OCI-LY1 (cell line): Measurements from ENCODE around the gene ARHGAP22.

Experiments
- EZH2 ChIP-seq: fragments of 200-600 bp; sonication (generic), shearing (Covaris generic); IDR thresholded peaks from 2 replicates; pipeline ENCODE4 v1.8.0; 2017; ENCODE audit warnings: borderline replicate concordance, mixed run types, mild to moderate bottlenecking, antibody characterized with exemption, low read length, moderate library complexity, mixed read lengths
- TF ChIP-seq, protein P1 (sequence below): fragments of 200-600 bp; sonication (generic), shearing (Covaris generic); IDR thresholded peaks from 2 replicates; pipeline ENCODE4 v1.5.1; 2017; ENCODE audit warnings: mild to moderate bottlenecking, antibody characterized with exemption, low read length, moderate library complexity, mixed read lengths

DNA sequence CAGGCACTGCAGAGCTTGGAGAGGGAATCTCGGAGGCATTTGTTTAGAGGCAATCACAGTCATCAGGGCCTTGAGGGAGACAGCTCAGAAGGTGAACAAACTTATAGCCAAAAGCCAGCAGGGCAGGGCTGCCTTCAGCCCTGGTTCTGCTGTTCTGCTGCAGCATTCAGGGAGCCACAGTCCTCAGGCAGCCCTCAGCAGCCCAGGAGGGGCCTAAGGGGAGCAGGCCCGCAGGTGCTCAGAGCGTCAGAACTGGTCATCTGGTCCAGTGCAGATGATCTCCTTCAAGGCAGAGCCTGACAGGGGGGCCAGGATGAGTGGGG lies 84.7 kb downstream of the ARHGAP22 start:
- TF ChIP-seq, protein P1, sequence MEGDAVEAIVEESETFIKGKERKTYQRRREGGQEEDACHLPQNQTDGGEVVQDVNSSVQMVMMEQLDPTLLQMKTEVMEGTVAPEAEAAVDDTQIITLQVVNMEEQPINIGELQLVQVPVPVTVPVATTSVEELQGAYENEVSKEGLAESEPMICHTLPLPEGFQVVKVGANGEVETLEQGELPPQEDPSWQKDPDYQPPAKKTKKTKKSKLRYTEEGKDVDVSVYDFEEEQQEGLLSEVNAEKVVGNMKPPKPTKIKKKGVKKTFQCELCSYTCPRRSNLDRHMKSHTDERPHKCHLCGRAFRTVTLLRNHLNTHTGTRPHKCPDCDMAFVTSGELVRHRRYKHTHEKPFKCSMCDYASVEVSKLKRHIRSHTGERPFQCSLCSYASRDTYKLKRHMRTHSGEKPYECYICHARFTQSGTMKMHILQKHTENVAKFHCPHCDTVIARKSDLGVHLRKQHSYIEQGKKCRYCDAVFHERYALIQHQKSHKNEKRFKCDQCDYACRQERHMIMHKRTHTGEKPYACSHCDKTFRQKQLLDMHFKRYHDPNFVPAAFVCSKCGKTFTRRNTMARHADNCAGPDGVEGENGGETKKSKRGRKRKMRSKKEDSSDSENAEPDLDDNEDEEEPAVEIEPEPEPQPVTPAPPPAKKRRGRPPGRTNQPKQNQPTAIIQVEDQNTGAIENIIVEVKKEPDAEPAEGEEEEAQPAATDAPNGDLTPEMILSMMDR, result no peak
- no peak for TF ChIP-seq EZH2
